HepG2 (cell line): ENCODE results near the gene IFT122. TPM values are rescaled to one million over a fixed set of nuclear protein-coding genes. Genes with fewer than 3 reads are reported as not detected.

Experiments used
- ATAC-seq: fragments of 200-7000 bp; cut with Tn5 transposase; 3 replicates; pipeline ENCODE4 v1.9.1; 2020; ENCODE audit warnings: mild to moderate bottlenecking, moderate library complexity
- BruUV-seq: library from RNA; stranded (reverse); fragments of 400-500 nt; replicated peaks from 2 replicates; lab custom pipeline; 2021; lab: Mats Ljungman, UMichigan
- CTCF ChIA-PET: fragments of 300-600 bp; formaldehyde crosslinking; extraction: SDS; loops from one replicate; lab custom pipeline; 2021; ENCODE audit warnings: low total read pairs, inconsistent platforms, low intra/inter-chr PET ratio; lab: Yijun Ruan, JAX
- POLR2A ChIA-PET: fragments of 350-600 bp; sonication (Branson Sonifier 250); formaldehyde crosslinking; loops from one replicate; lab custom pipeline; 2020; ENCODE audit warnings: antibody characterized with exemption, inconsistent platforms; lab: Yijun Ruan, JAX
- DNase-seq: peaks from one replicate; pipeline ENCODE4 v3.0.0-alpha.2; 2015; ENCODE audit warnings: low spot score
- FAIRE-seq: peaks from 3 replicates; lab custom pipeline; 2011; peaks lifted over from hg19 to GRCh38; lab: Jason Lieb, UNC
- H2AFZ ChIP-seq: one replicate; pipeline ENCODE4 v1.6.1; 2011; ENCODE audit warnings: low read length, inconsistent platforms
- H3K27ac ChIP-seq: fragments of 300-600 bp; 3 replicates; pipeline ENCODE4 v1.8.0; 2011; ENCODE audit warnings: mixed run types, mild to moderate bottlenecking, mixed read lengths, low read length, inconsistent platforms; ENCODE audit not compliant: insufficient read depth; ENCODE audit errors: extremely low read length
- H3K27me3 ChIP-seq, 2 experiments: fragments of 200-600 bp in 1 of 2; 2 replicates in 1 of 2; 3 replicates in 1 of 2; pipeline versions ENCODE4 v1.6.0 to v1.8.0; 2011; ENCODE audit warnings: low read length in 2 of 2, mild to moderate bottlenecking in 2 of 2, moderate library complexity in 2 of 2, inconsistent platforms in 1 of 2; ENCODE audit not compliant: insufficient read depth in 2 of 2, control insufficient read depth in 1 of 2
- H3K36me3 ChIP-seq, 2 experiments: fragments of 200-600 bp in 1 of 2; replicated peaks in 1 of 2; 2 replicates in 1 of 2; 3 replicates in 1 of 2; pipeline versions ENCODE4 v1.5.1 to v1.8.0; 2011; ENCODE audit warnings: low read length in 2 of 2, inconsistent platforms in 1 of 2; ENCODE audit not compliant: insufficient read depth in 2 of 2, control insufficient read depth in 1 of 2
- H3K4me1 ChIP-seq: 2 replicates; pipeline ENCODE4 v1.5.1; 2012; ENCODE audit warnings: low read length, inconsistent platforms; ENCODE audit not compliant: insufficient read depth
- H3K4me2 ChIP-seq: 2 replicates; pipeline ENCODE4 v1.6.0; 2011; ENCODE audit warnings: low read depth, low read length, inconsistent platforms
- H3K4me3 ChIP-seq, 3 experiments: fragments of 200-600 bp in 1 of 3; sonication (generic), shearing (Covaris generic) in 1 of 3; replicated peaks in 1 of 3; 2 replicates each; pipeline ENCODE4 v1.5.1; 2011 to 2016; ENCODE audit warnings: low read length in 3 of 3, inconsistent platforms in 2 of 3, low read depth in 2 of 3, mild to moderate bottlenecking in 2 of 3, control low read depth in 1 of 3, mixed read lengths in 1 of 3; ENCODE audit not compliant: insufficient read depth in 1 of 3
- H3K79me2 ChIP-seq: one replicate; pipeline ENCODE4 v1.6.1; 2011; ENCODE audit warnings: low read length, inconsistent platforms; ENCODE audit not compliant: insufficient read depth
- H3K9ac ChIP-seq: 2 replicates; pipeline ENCODE4 v1.6.0; 2011; ENCODE audit warnings: mild to moderate bottlenecking, low read depth, low read length, inconsistent platforms; ENCODE audit not compliant: insufficient read depth
- H3K9me3 ChIP-seq: 2 replicates; pipeline ENCODE4 v1.5.1; 2012; ENCODE audit warnings: mild to moderate bottlenecking, low read length
- H4K20me1 ChIP-seq: 2 replicates; pipeline ENCODE4 v1.6.0; 2011; ENCODE audit warnings: inconsistent platforms, mild to moderate bottlenecking, low read length, moderate library complexity; ENCODE audit not compliant: insufficient read depth
- ARID2 ChIP-seq: sonication (generic); formaldehyde crosslinking; IDR thresholded peaks from 2 replicates; pipeline ENCODE4 v1.8.1; 2022; ENCODE audit warnings: mild to moderate bottlenecking, missing genetic modification reagents, borderline replicate concordance
- ATF3 ChIP-seq: sonication (generic); formaldehyde crosslinking; IDR thresholded peaks from 2 replicates; pipeline ENCODE4 v1.4.0; 2020; ENCODE audit warnings: missing genetic modification reagents
- ELF3 ChIP-seq: IDR thresholded peaks from 2 replicates; pipeline ENCODE4 v1.6.1; 2016; ENCODE audit warnings: missing genetic modification reagents, missing compliant biosample characterization
- FOXP1 ChIP-seq, 2 experiments: fragments of 450-650 bp in 1 of 2; IDR thresholded peaks; 2 replicates each; pipeline ENCODE4 v1.6.1; 2017 to 2018; ENCODE audit warnings: antibody characterized with exemption in 1 of 2
- HNRNPUL1 ChIP-seq: fragments of 200-400 bp; formaldehyde crosslinking; IDR thresholded peaks from 2 replicates; pipeline ENCODE4 v1.6.1; 2017; ENCODE audit warnings: low read depth, mild to moderate bottlenecking, low read length, moderate library complexity
- MATR3 ChIP-seq: sonication (generic); formaldehyde crosslinking; IDR thresholded peaks from 2 replicates; pipeline ENCODE4 v1.4.0; 2020; ENCODE audit warnings: missing genetic modification reagents
- NRL ChIP-seq: sonication (generic); formaldehyde crosslinking; IDR thresholded peaks from 2 replicates; pipeline ENCODE4 v1.5.0; 2020; ENCODE audit warnings: missing genetic modification reagents, mild to moderate bottlenecking, moderate library complexity, borderline replicate concordance
- PHF8 ChIP-seq: sonication (generic); formaldehyde crosslinking; IDR thresholded peaks from 2 replicates; pipeline ENCODE4 v1.5.0; 2020; ENCODE audit warnings: missing genetic modification reagents
- RXRB ChIP-seq: IDR thresholded peaks from 2 replicates; pipeline ENCODE4 v1.6.1; 2016; ENCODE audit warnings: borderline replicate concordance, missing genetic modification reagents, missing compliant biosample characterization
- SAFB2 ChIP-seq: sonication (generic); formaldehyde crosslinking; IDR thresholded peaks from 2 replicates; pipeline ENCODE4 v1.5.1; 2020; ENCODE audit warnings: missing genetic modification reagents, low read depth, mild to moderate bottlenecking, borderline replicate concordance
- SOX5 ChIP-seq: IDR thresholded peaks from 2 replicates; pipeline ENCODE4 v1.6.1; 2016; ENCODE audit warnings: borderline replicate concordance
- SPEN ChIP-seq: sonication (generic); formaldehyde crosslinking; IDR thresholded peaks from 2 replicates; pipeline ENCODE4 v1.5.1; 2020; ENCODE audit warnings: low read depth, mild to moderate bottlenecking, missing genetic modification reagents
- TAF1 ChIP-seq: sonication (generic); formaldehyde crosslinking; IDR thresholded peaks from 2 replicates; pipeline ENCODE4 v1.4.0; 2020; ENCODE audit warnings: missing genetic modification reagents
- TBL1XR1 ChIP-seq: fragments of 150-350 bp; IDR thresholded peaks from 2 replicates; pipeline ENCODE4 v1.6.1; 2014; ENCODE audit warnings: borderline replicate concordance, low read length; ENCODE audit not compliant: partially characterized antibody
- ZBTB4 ChIP-seq: sonication (generic); formaldehyde crosslinking; IDR thresholded peaks from 2 replicates; pipeline ENCODE4 v1.4.0; 2020; ENCODE audit warnings: missing genetic modification reagents, mild to moderate bottlenecking, borderline replicate concordance
- ZFP1 ChIP-seq: IDR thresholded peaks from 2 replicates; pipeline ENCODE4 v1.6.1; 2016
- ZNF207 ChIP-seq: fragments of 450-650 bp; IDR thresholded peaks from 2 replicates; pipeline ENCODE4 v1.6.1; 2016; ENCODE audit warnings: antibody characterized with exemption, borderline replicate concordance
- ZNF326 ChIP-seq: sonication (generic); formaldehyde crosslinking; IDR thresholded peaks from 2 replicates; pipeline ENCODE4 v1.4.0; 2020; ENCODE audit warnings: missing genetic modification reagents, borderline replicate concordance
- ZNF510 ChIP-seq: sonication (generic); formaldehyde crosslinking; IDR thresholded peaks from 2 replicates; pipeline ENCODE4 v1.4.0; 2020; ENCODE audit warnings: low read depth, mild to moderate bottlenecking, missing genetic modification reagents
- ZNF709 ChIP-seq: sonication (generic); formaldehyde crosslinking; IDR thresholded peaks from 2 replicates; pipeline ENCODE4 v1.5.0; 2020; ENCODE audit warnings: mild to moderate bottlenecking, missing genetic modification reagents
- WGBS: methylation state at CpG from one replicate; pipeline ENCODE4 v1.1.6; 2017; ENCODE audit warnings: low lambda C conversion rate; 5-methylcytosine and 5-hydroxymethylcytosine counted together
- in situ Hi-C: cut with HindIII; loops from 2 replicates; pipeline ENCODE4 v1.10.0; 2017; ENCODE audit warnings: low pct_unique_long_range_greater_than_20kb; ENCODE audit not compliant: extremely low pct_ligation_motif_present
- intact Hi-C: fragments of 100-400 bp; cut with micrococcal nuclease; formaldehyde crosslinking; loops from one replicate; pipeline ENCODE4 v1.10.0; 2022; ENCODE audit not compliant: unreplicated experiment
- polyA plus RNA-seq, 8 experiments: library from polyadenylated mRNA; depleted of rRNA in 3 of 8; stranded (reverse) in 7 of 8; unstranded in 1 of 8; fragments of >200 nt; fragmentation: Illumina TruSeq in 4 of 8; extraction: Trizol in 4 of 8; gene quantifications; 2 replicates each; pipeline versions ENCODE4 v1.2.1 to v1.2.3, GENCODE V29; 2011 to 2016; ENCODE audit warnings: low read depth in 4 of 8, missing spikeins in 1 of 8, mixed read lengths in 1 of 8; ENCODE audit not compliant: insufficient read depth in 1 of 8
- total RNA-seq, 5 experiments: library from RNA; depleted of rRNA; stranded (reverse); fragments of >200 nt; fragmentation: Illumina TruSeq; extraction: Trizol; gene quantifications; 2 replicates each; pipeline ENCODE4 v1.2.3, GENCODE V29; 2016; ENCODE audit warnings: low read depth in 1 of 5

The IFT122 gene
- total and polyA plus RNA-seq, 2 of the 13 experiments (the other 11 are each of a cell fraction or from before 2014, with no cell fraction given), result 10.1 to 10.3 TPM

GRCh38 chr3:129474984-129475804, 35.2 kb downstream of the IFT122 start (continued):
- TF ChIP-seq MATR3 (CRISPR knock-in tag) (no peak), FOXP1 (IDR thresholded peaks at IDR 0.05) (no peak), FOXP1 (CRISPR knock-in tag; IDR thresholded peaks at IDR 0.05) (no peak), ELF3 (no peak)
- TF ChIP-seq, all 625 proteins: peak for 0

- POLR2A ChIA-PET, result no interaction called here
- Histone ChIP-seq H3K4me1 (peaks cover 14% of the 10 kb centered on the region), H3K9me3 (no peaks in the 10 kb centered on the region), H3K27me3 (no peaks in the 10 kb centered on the region), H3K9ac (no peak overlapping the region), H3K27ac (no peak overlapping the region), H3K4me2 (no peak overlapping the region), H3K4me3 (no peak overlapping the region), H3K36me3 (peaks cover 16 to 34% of the 10 kb centered on the region in 2 experiments), H4K20me1 (no peaks in the 10 kb centered on the region), H3K79me2 (no peaks in the 10 kb centered on the region), H2AFZ (no peak overlapping the region)
- intact Hi-C loops (no loop called here), in situ Hi-C loops (no loop called here)
- 97% methylated on average over 3 of the region's 3 CpGs for WGBS
- FAIRE-seq, result no peak
- CTCF ChIA-PET, result no interaction called here
- TF ChIP-seq SPEN (no peak), TBL1XR1 (no peak), ZFP1 (CRISPR knock-in tag) (no peak), SOX5 (no peak), NRL (CRISPR knock-in tag) (no peak), ZBTB4 (CRISPR knock-in tag) (no peak), PHF8 (CRISPR knock-in tag) (no peak), HNRNPUL1 (no peak), ARID2 (CRISPR knock-in tag) (no peak), RXRB (no peak), ZNF326 (CRISPR knock-in tag) (no peak), TAF1 (CRISPR knock-in tag) (no peak), ATF3 (CRISPR knock-in tag) (no peak), ZNF510 (CRISPR knock-in tag) (no peak), SAFB2 (CRISPR knock-in tag) (no peak), ZNF207 (no peak), ZNF709 (CRISPR knock-in tag) (no peak)
- ATAC-seq, result no peak
- no TSS peak for BruUV-seq
- DNase-seq, result no peak
Observed at GRCh38 chr3:129475863-129476262, 35.8 kb downstream of the IFT122 start.
